ENCODE measurements around the gene DMRTC1B. TPM values are rescaled to one million over a fixed set of nuclear protein-coding genes. Genes with fewer than 3 reads are reported as not detected.

Gene DMRTC1B
- total RNA-seq, 1 donor from 2014 or later, result not detected

Other genes with a start within 250 kb of the DMRTC1B start
- 17.9 TPM for gene HDAC8, start 204.0 kb upstream of the DMRTC1B start, total RNA-seq
- gene PHKA1, start 62.6 kb upstream of the DMRTC1B start, total RNA-seq, result 6.7 TPM
- not detected for gene FAM236B, start 5.8 kb downstream of the DMRTC1B start, total RNA-seq
- gene FAM236D, start 31.3 kb downstream of the DMRTC1B start, total RNA-seq, result not detected
- gene FAM236C, start 135.7 kb downstream of the DMRTC1B start, total RNA-seq, result not detected
- not detected for gene FAM236A, start 161.3 kb downstream of the DMRTC1B start, total RNA-seq
- gene DMRTC1, start 166.9 kb downstream of the DMRTC1B start, total RNA-seq, result not detected
- gene PABPC1L2B, start 226.0 kb downstream of the DMRTC1B start, total RNA-seq, result not detected